CD14-positive monocyte (primary cell): ENCODE data around the gene KIAA0319L. TPM values are rescaled to one million over a fixed set of nuclear protein-coding genes. Genes with fewer than 3 reads are reported as not detected.

Experiments used
- DNase-seq, 3 donors: peaks; one replicate each; pipeline ENCODE4 v3.0.0-alpha.2; 2011 to 2022
- H2AFZ ChIP-seq: 2 replicates; pipeline ENCODE4 v1.6.0; 2012; ENCODE audit warnings: mild to moderate bottlenecking, low read depth, low read length, inconsistent platforms; ENCODE audit not compliant: insufficient read depth, poor library complexity, severe bottlenecking
- H3K27ac ChIP-seq, 2 donors: 1 replicate in 1 of 2; 2 replicates in 1 of 2; pipeline ENCODE4 v1.5.1; 2012 to 2013; ENCODE audit warnings: low read length in 2 of 2, control low read depth in 1 of 2, inconsistent platforms in 1 of 2, low read depth in 1 of 2, mild to moderate bottlenecking in 1 of 2
- H3K27me3 ChIP-seq, 2 donors: one replicate each; pipeline versions ENCODE4 v1.6.0 to v1.6.1; 2011 to 2013; ENCODE audit warnings: low read length in 2 of 2; ENCODE audit not compliant: control insufficient read depth in 2 of 2, insufficient read depth in 2 of 2
- H3K36me3 ChIP-seq, 2 donors: replicated peaks in 1 of 2; 1 replicate in 1 of 2; 2 replicates in 1 of 2; pipeline versions ENCODE4 v1.5.1 to v1.6.1; 2012 to 2013; ENCODE audit warnings: low read length in 2 of 2, control low read depth in 1 of 2, inconsistent platforms in 1 of 2, mild to moderate bottlenecking in 1 of 2; ENCODE audit not compliant: insufficient read depth in 2 of 2, control insufficient read depth in 1 of 2
- H3K4me1 ChIP-seq, 2 donors: 1 replicate in 1 of 2; 2 replicates in 1 of 2; pipeline versions ENCODE4 v1.5.1 to v1.6.1; 2012 to 2013; ENCODE audit warnings: low read length in 2 of 2, control low read depth in 1 of 2, inconsistent platforms in 1 of 2, mild to moderate bottlenecking in 1 of 2, moderate library complexity in 1 of 2; ENCODE audit not compliant: insufficient read depth in 2 of 2, control insufficient read depth in 1 of 2
- H3K4me2 ChIP-seq: replicated peaks from 2 replicates; pipeline ENCODE3; 2012; ENCODE audit warnings: low read length, moderate library complexity, mild to moderate bottlenecking; ENCODE audit not compliant: poor library complexity, severe bottlenecking; ENCODE audit errors: extremely low read depth
- H3K4me3 ChIP-seq, 3 experiments: fragments of 200-600 bp in 1 of 3; sonication (generic) in 1 of 3; replicated peaks in 1 of 3; 1 replicate in 2 of 3; 2 replicates in 1 of 3; pipeline ENCODE4 v1.5.1; 2011 to 2013; ENCODE audit warnings: low read length in 3 of 3, mild to moderate bottlenecking in 3 of 3, control low read depth in 2 of 3, low read depth in 2 of 3, inconsistent platforms in 1 of 3, moderate library complexity in 1 of 3
- H3K79me2 ChIP-seq: 2 replicates; pipeline ENCODE4 v1.6.0; 2012; ENCODE audit warnings: mild to moderate bottlenecking, control low read depth, inconsistent platforms, low read length, moderate library complexity; ENCODE audit not compliant: insufficient read depth
- H3K9ac ChIP-seq: 2 replicates; pipeline ENCODE4 v1.6.0; 2017; ENCODE audit warnings: low read length, mild to moderate bottlenecking; ENCODE audit not compliant: insufficient read depth, poor library complexity, severe bottlenecking
- H3K9me3 ChIP-seq, 2 donors: replicated peaks in 1 of 2; 1 replicate in 1 of 2; 2 replicates in 1 of 2; pipeline versions ENCODE4 v1.5.1 to v1.6.1; 2012 to 2013; ENCODE audit warnings: low read length in 2 of 2, control low read depth in 1 of 2; ENCODE audit not compliant: control insufficient read depth in 1 of 2, insufficient read depth in 1 of 2
- H4K20me1 ChIP-seq: 2 replicates; pipeline ENCODE4 v1.6.0; 2012; ENCODE audit warnings: mild to moderate bottlenecking, low read length, control low read depth, moderate library complexity; ENCODE audit not compliant: insufficient read depth
- H3K27ac Mint-ChIP-seq, 7 donors: one replicate each; pipeline ENCODE4 v1.8.0; 2020; ENCODE audit warnings: mild to moderate bottlenecking in 7 of 7, mixed read lengths in 7 of 7, moderate library complexity in 6 of 7, inconsistent platforms in 2 of 7
- H3K27me3 Mint-ChIP-seq, 3 donors: one replicate each; pipeline ENCODE4 v1.8.0; 2021 to 2022; ENCODE audit warnings: low read depth in 3 of 3, mild to moderate bottlenecking in 3 of 3, mixed read lengths in 3 of 3, moderate library complexity in 3 of 3, inconsistent platforms in 1 of 3
- H3K36me3 Mint-ChIP-seq, 2 donors: one replicate each; pipeline ENCODE4 v1.8.0; 2020; ENCODE audit warnings: mixed read lengths in 2 of 2, inconsistent platforms in 1 of 2, mild to moderate bottlenecking in 1 of 2
- H3K4me1 Mint-ChIP-seq: one replicate; pipeline ENCODE4 v1.8.0; 2020; ENCODE audit warnings: mild to moderate bottlenecking, mixed read lengths
- H3K4me3 Mint-ChIP-seq, 2 donors: one replicate each; pipeline ENCODE4 v1.8.0; 2020; ENCODE audit warnings: mild to moderate bottlenecking in 2 of 2, mixed read lengths in 2 of 2, moderate library complexity in 1 of 2
- H3K9me3 Mint-ChIP-seq, 7 donors: one replicate each; pipeline ENCODE4 v1.8.0; 2020 to 2022; ENCODE audit warnings: mixed read lengths in 7 of 7, mild to moderate bottlenecking in 6 of 7, moderate library complexity in 6 of 7, inconsistent platforms in 2 of 7
- WGBS: methylation state at CpG from one replicate; pipeline ENCODE4 v1.1.5; 2013; ENCODE audit warnings: missing lambda C conversion rate; ENCODE audit not compliant: insufficient coverage; 5-methylcytosine and 5-hydroxymethylcytosine counted together
- intact Hi-C, 2 donors: fragments of 100-400 bp; cut with micrococcal nuclease; formaldehyde crosslinking; loops; one replicate each; pipeline versions ENCODE4 v1.15.0 to v1.15.1; 2023
- polyA plus RNA-seq, 3 donors: library from polyadenylated mRNA; depleted of rRNA in 1 of 3; unstranded in 2 of 3; stranded (reverse) in 1 of 3; fragments of 300-500 nt in 2 of 3; fragments of >200 nt in 1 of 3; fragmentation: Illumina TruSeq in 2 of 3; gene quantifications; 1 replicate in 2 of 3; 2 replicates in 1 of 3; pipeline ENCODE4 v1.2.3, GENCODE V29; 2012 to 2021
- TF ChIP-seq, protein P1 (sequence below): fragments of 200-600 bp; IDR thresholded peaks from one replicate; pipeline ENCODE4 v1.8.0; 2022; ENCODE audit warnings: antibody characterized with exemption, mild to moderate bottlenecking

The KIAA0319L gene
- polyA plus RNA-seq, 3 donors: 20.6 to 75.3 (median 28.6) TPM

DNA sequence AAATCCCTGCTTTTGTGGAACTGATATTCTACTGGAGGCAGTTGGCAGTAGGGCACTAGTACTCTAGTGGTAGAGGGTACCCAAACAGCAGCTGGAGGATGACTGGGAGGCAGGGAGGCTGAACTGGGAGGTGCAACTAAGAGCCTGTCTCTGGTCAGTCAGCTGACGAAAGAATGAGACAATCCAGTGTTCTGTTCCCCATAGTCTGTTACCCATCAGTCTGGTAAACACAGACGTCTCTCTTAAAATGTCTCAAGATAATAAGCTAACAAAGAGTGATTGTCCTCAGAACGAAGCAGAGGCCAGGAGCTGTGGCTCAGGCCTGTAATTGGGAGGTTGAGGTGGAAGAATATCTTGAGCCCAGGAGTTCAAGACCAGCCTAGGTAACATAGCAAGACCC lies 46.3 kb upstream of the KIAA0319L start:
- H3K9me3 Mint-ChIP-seq: no peaks in the 10 kb centered on the region
- Histone ChIP-seq H3K4me1 (no peaks in the 10 kb centered on the region), H3K9me3 (no peaks in the 10 kb centered on the region), H3K4me3 (no peak overlapping the region), H3K4me2 (no peak overlapping the region), H2AFZ (no peak overlapping the region), H3K9ac (no peak overlapping the region), H3K27ac (no peak overlapping the region), H3K27me3 (no peaks in the 10 kb centered on the region), H4K20me1 (peaks cover 8% of the 10 kb centered on the region), H3K79me2 (no peaks in the 10 kb centered on the region), H3K36me3 (peaks cover 57 to 93% of the 10 kb centered on the region in 2 donors)
- no peaks in the 10 kb centered on the region for H3K4me1 Mint-ChIP-seq
- H3K4me3 Mint-ChIP-seq: no peak overlapping the region
- WGBS: no CpG with 5 or more reads among the region's 3 CpGs
- no peak for DNase-seq
- peaks cover 69 to 78% of the 10 kb centered on the region in 2 donors for H3K36me3 Mint-ChIP-seq
- peak overlapping the region in 1 of 7 donors; percentile 76 for H3K27ac Mint-ChIP-seq
- TF ChIP-seq, protein P1, sequence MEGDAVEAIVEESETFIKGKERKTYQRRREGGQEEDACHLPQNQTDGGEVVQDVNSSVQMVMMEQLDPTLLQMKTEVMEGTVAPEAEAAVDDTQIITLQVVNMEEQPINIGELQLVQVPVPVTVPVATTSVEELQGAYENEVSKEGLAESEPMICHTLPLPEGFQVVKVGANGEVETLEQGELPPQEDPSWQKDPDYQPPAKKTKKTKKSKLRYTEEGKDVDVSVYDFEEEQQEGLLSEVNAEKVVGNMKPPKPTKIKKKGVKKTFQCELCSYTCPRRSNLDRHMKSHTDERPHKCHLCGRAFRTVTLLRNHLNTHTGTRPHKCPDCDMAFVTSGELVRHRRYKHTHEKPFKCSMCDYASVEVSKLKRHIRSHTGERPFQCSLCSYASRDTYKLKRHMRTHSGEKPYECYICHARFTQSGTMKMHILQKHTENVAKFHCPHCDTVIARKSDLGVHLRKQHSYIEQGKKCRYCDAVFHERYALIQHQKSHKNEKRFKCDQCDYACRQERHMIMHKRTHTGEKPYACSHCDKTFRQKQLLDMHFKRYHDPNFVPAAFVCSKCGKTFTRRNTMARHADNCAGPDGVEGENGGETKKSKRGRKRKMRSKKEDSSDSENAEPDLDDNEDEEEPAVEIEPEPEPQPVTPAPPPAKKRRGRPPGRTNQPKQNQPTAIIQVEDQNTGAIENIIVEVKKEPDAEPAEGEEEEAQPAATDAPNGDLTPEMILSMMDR: no peak
- intact Hi-C loops: no loop called here
- H3K27me3 Mint-ChIP-seq: no peaks in the 10 kb centered on the region

DNA sequence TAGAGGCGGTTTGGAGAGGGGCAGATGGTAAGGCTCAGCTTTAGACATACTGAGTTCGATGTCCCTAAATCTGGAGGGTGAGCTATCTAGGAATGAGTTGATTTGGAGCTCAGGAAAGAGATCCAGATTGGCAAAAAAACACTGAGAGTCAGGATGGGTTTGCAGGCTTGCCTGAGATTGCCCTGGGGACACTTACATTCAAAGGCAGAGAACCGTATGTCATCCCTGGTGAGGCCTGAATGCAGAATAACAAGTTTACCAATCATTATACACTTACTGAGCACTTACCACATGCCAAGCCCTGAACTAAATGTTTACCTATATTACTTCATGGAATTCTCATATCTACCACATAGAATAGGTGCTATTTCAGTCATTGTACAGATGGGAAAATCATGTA lies 43.4 kb upstream of the KIAA0319L start:
- 92% methylated on average over 2 of the region's 3 CpGs for WGBS
- H3K27me3 Mint-ChIP-seq: no peaks in the 10 kb centered on the region

More for the DNA sequence above, 43.4 kb upstream of the KIAA0319L start:
- Histone ChIP-seq H3K79me2 (no peaks in the 10 kb centered on the region), H3K27ac (no peak overlapping the region), H3K36me3 (peaks cover 45 to 69% of the 10 kb centered on the region in 2 donors), H3K4me1 (no peaks in the 10 kb centered on the region), H3K27me3 (no peaks in the 10 kb centered on the region), H3K4me2 (no peak overlapping the region), H2AFZ (no peak overlapping the region), H4K20me1 (peaks cover 4% of the 10 kb centered on the region), H3K4me3 (no peak overlapping the region), H3K9me3 (no peaks in the 10 kb centered on the region), H3K9ac (no peak overlapping the region)
- H3K36me3 Mint-ChIP-seq: peaks cover 51 to 54% of the 10 kb centered on the region in 2 donors
- no peaks in the 10 kb centered on the region for H3K9me3 Mint-ChIP-seq
- DNase-seq: no peak
- intact Hi-C loops: no loop called here
- no peak overlapping the region for H3K27ac Mint-ChIP-seq
- no peak overlapping the region for H3K4me3 Mint-ChIP-seq
- TF ChIP-seq, protein P1: no peak
- H3K4me1 Mint-ChIP-seq: no peaks in the 10 kb centered on the region
